Measurements from ENCODE around the gene FGFR3. TPM values are rescaled to one million over a fixed set of nuclear protein-coding genes. Genes with fewer than 3 reads are reported as not detected.

The FGFR3 gene
- 1 to 10 TPM in 1 of 4 donors, under 1 TPM in 2, not detected in 1; 0.22 to 1.3 (median 0.94) TPM for total RNA-seq

GRCh38 chr4:1792832-1793495 lies at the start of gene FGFR3:
TSS of gene FGFR3 (plus strand) at chr4:1793293. CDS start at chr4:1793935, 642 bp downstream.
- no peak for TF ChIP-seq CTCF (IDR thresholded peaks at IDR 0.05; ENCODE audit: low read depth)

DNA sequence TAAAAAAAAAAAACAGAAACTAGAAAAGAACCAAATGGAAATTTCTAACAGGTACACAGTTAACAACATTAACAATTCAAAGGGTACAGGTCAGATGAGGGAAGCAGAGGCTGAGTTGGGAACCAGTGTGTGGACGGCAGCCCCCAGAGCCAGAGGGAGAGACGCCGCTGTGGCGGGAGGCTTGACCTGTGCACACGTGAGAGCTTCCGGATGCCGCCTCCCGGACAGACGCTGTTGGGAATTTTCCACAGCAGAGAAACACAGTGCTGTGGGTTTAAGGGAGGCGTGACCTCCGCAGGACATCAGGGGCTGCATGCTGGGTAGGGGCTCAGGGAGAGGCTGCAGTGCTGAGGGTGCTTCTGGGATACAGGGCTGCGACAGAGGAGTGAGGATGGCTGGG lies 49.5 kb upstream of the FGFR3 start:
- TF ChIP-seq CTCF (IDR thresholded peaks at IDR 0.05; ENCODE audit: low read depth), result no peak

DNA sequence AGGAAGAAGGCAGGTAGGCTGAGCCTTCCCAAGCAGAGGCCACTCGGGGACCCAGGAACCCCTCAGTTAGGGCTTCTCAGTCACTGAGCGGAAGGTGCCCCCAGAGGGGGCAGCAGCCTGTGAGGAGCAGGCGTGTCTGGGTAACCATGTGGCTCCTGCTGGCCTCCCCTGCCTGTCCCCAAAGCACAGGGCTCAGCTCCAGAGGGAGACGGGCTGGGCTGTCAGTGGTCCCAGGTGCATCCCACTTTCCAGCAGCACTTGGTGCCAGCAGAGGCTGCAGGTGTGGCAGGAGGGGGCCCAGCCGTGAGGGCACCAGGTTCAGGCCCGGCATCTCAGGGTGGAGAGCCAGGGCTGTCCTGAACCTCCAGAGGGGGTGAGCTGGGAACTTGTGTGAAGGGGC lies 49.1 kb upstream of the FGFR3 start:
- TF ChIP-seq CTCF (IDR thresholded peaks at IDR 0.05; ENCODE audit: low read depth), result no peak

GRCh38 chr4:1744552-1744951 lies 48.5 kb upstream of the FGFR3 start:
- no peak for TF ChIP-seq CTCF (IDR thresholded peaks at IDR 0.05; ENCODE audit: low read depth)

- no peak for TF ChIP-seq CTCF (IDR thresholded peaks at IDR 0.05; ENCODE audit: low read depth)
Measured at GRCh38 chr4:1745165-1745564, 47.9 kb upstream of the FGFR3 start.

DNA sequence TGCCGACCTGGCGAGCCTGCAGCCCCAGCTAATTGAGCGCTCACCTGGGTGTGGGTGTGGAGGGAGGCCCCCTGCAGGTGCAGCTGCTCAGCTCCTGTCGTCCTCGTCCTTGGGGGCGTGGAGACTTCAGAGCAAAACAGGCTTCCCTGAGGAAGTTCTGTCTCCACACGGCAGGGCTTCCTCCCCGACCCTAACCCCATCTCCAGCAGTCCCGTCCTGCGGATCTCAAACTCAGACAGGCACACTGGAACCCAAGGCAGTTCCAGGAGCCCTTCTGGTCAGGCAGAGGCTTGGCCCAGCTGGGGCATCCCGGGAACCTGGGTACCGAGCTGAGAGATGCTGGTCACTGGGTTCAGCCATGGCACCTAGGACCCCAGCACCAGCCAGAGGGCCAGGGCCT lies 47.4 kb upstream of the FGFR3 start:
- TF ChIP-seq CTCF (IDR thresholded peaks at IDR 0.05; ENCODE audit: low read depth), result no peak

GRCh38 chr4:1746265-1746691 lies 46.8 kb upstream of the FGFR3 start:
- TF ChIP-seq CTCF (IDR thresholded peaks at IDR 0.05; ENCODE audit: low read depth), result no peak
